ENCODE measurements around the gene WDR41. TPM values are rescaled to one million over a fixed set of nuclear protein-coding genes. Genes with fewer than 3 reads are reported as not detected.

WDR41 gene
- total and polyA plus RNA-seq, 12 donors = 9.8 to 63.0 (median 34.4) TPM

GRCh38 chr5:77424921-77425320, 67.2 kb downstream of the WDR41 start:
- no peaks in the 10 kb centered on the region for H3K9me3 ChIP-seq (replicated peaks in 1 of 3)
- intact Hi-C loops (cut with DNase I) = no loop called here
- 89 to 98% (median 98%) methylated on average over 2 of the region's 2 CpGs for WGBS, 4 donors
- no peak overlapping the region for H3K4me3 ChIP-seq
- no peaks in the 10 kb centered on the region for H3K27me3 ChIP-seq
- DNase-seq = no peak
- H3K27ac ChIP-seq = no peak overlapping the region
- H3K36me3 ChIP-seq (replicated peaks in 1 of 2) = no peaks in the 10 kb centered on the region
- no peak for TF ChIP-seq POLR2A (IDR thresholded peaks at IDR 0.05)
- TF ChIP-seq CTCF (IDR thresholded peaks at IDR 0.05) = no peak
- peaks cover 0 to 17% of the 10 kb centered on the region in 2 donors for H3K4me1 ChIP-seq (replicated peaks in 1 of 2)

GRCh38 chr5:77423022-77423750, 68.9 kb downstream of the WDR41 start:
- H3K9me3 ChIP-seq (replicated peaks in 1 of 3) = no peaks in the 10 kb centered on the region
- H3K27me3 ChIP-seq = no peaks in the 10 kb centered on the region
- no peak for DNase-seq
- TF ChIP-seq POLR2A (IDR thresholded peaks at IDR 0.05) = no peak
- no peak for TF ChIP-seq CTCF (IDR thresholded peaks at IDR 0.05)
- no peak overlapping the region for H3K4me3 ChIP-seq
- H3K36me3 ChIP-seq (replicated peaks in 1 of 2) = no peaks in the 10 kb centered on the region
- 77 to 85% (median 81%) methylated on average over 2 of the region's 2 CpGs for WGBS, 4 donors
- H3K4me1 ChIP-seq (replicated peaks in 1 of 2) = peaks cover 3 to 12% of the 10 kb centered on the region in 2 donors
- H3K27ac ChIP-seq = no peak overlapping the region
- intact Hi-C loops (cut with DNase I) = no loop called here

- H3K4me1 ChIP-seq (replicated peaks in 1 of 2) = peaks cover 2 to 4% of the 10 kb centered on the region in 2 donors
- WGBS, 4 donors = 74 to 88% (median 77%) methylated on average over 3 of the region's 3 CpGs
- H3K9me3 ChIP-seq (replicated peaks in 1 of 3) = no peaks in the 10 kb centered on the region
- no peak overlapping the region for H3K4me3 ChIP-seq
- intact Hi-C loops (cut with DNase I) = no loop called here
- H3K27ac ChIP-seq = no peak overlapping the region
- TF ChIP-seq CTCF (IDR thresholded peaks at IDR 0.05) = no peak
- TF ChIP-seq POLR2A (IDR thresholded peaks at IDR 0.05) = no peak
- no peak for DNase-seq
- no peaks in the 10 kb centered on the region for H3K36me3 ChIP-seq (replicated peaks in 1 of 2)
- no peaks in the 10 kb centered on the region for H3K27me3 ChIP-seq
These were observed 71.2 kb downstream of the WDR41 start for GRCh38 chr5:77420940-77421339.

- Histone ChIP-seq H3K9me3 (replicated peaks in 1 of 3) (no peaks in the 10 kb centered on the region), H3K27ac (no peak overlapping the region), H3K4me3 (no peak overlapping the region), H3K36me3 (replicated peaks in 1 of 2) (no peaks in the 10 kb centered on the region), H3K4me1 (replicated peaks in 1 of 2) (peaks cover 0 to 4% of the 10 kb centered on the region in 2 donors), H3K27me3 (no peaks in the 10 kb centered on the region)
- 87 to 95% (median 91%) methylated on average over 8 of the region's 8 CpGs for WGBS, 4 donors
- intact Hi-C loops (cut with DNase I) = no loop called here
- DNase-seq = no peak
- no peak for TF ChIP-seq CTCF (IDR thresholded peaks at IDR 0.05)
- TF ChIP-seq POLR2A (IDR thresholded peaks at IDR 0.05) = no peak
These were observed 72.2 kb downstream of the WDR41 start for GRCh38 chr5:77419644-77420582.
